NCI-H526 (cell line): ENCODE measurements around the gene HGS.

Source experiments
- DNase-seq, 2 experiments: peaks; one replicate each; lab custom pipeline; 2025; lab: John Stamatoyannopoulos, UW

HGS gene

DNA sequence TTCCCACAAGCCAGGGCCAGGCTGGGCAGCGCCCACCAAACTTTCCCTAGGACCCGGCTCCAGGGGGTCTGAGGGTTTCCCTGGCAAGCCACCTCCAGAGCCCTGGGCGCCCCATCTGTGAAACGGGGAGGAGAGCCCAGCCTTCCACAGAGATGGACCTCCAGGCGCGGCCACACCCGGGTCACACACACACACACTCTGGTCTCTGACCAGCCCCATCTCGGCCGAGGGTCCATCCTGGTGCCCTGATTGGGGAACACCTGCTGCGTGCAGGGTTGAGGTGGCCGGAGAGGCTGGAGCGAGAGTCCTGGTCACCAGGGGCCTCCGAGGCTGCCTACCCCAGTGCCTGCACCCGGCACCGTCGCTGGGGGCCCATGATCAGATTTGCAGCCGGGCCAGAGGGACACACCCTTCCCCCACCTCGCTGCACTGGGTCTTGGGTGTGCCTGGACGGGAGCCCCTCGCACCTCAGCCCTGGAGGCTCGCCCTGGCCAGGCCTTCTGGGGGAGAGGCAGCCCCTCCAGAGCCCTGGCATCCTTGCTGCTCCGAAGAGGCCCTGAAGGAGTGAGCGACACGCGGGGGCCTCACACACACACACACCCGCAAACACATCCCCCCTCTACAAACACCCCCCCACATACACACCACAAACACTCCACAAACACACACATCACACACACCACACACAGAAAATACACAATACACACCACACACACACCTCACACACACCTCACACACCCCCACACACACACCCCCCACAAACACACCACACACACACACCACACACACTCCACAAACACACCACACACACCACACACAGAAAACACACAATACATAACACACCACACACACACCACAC, 58.0 kb downstream of the HGS start:
- no peak for DNase-seq
